GM12873 (cell line): Measurements from ENCODE around the gene MRAP.

Source experiments
- TF ChIP-seq, protein P1 (sequence below): IDR thresholded peaks from 2 replicates; pipeline ENCODE4 v1.5.1; 2012; ENCODE audit warnings: low read depth, mild to moderate bottlenecking, moderate library complexity, low read length, control low read depth; ENCODE audit not compliant: insufficient read depth; ENCODE audit errors: missing control alignments

MRAP gene

GRCh38 chr21:32300117-32300681 is 1.5 kb downstream of the MRAP start:
- TF ChIP-seq, protein P1, sequence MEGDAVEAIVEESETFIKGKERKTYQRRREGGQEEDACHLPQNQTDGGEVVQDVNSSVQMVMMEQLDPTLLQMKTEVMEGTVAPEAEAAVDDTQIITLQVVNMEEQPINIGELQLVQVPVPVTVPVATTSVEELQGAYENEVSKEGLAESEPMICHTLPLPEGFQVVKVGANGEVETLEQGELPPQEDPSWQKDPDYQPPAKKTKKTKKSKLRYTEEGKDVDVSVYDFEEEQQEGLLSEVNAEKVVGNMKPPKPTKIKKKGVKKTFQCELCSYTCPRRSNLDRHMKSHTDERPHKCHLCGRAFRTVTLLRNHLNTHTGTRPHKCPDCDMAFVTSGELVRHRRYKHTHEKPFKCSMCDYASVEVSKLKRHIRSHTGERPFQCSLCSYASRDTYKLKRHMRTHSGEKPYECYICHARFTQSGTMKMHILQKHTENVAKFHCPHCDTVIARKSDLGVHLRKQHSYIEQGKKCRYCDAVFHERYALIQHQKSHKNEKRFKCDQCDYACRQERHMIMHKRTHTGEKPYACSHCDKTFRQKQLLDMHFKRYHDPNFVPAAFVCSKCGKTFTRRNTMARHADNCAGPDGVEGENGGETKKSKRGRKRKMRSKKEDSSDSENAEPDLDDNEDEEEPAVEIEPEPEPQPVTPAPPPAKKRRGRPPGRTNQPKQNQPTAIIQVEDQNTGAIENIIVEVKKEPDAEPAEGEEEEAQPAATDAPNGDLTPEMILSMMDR = no peak

DNA sequence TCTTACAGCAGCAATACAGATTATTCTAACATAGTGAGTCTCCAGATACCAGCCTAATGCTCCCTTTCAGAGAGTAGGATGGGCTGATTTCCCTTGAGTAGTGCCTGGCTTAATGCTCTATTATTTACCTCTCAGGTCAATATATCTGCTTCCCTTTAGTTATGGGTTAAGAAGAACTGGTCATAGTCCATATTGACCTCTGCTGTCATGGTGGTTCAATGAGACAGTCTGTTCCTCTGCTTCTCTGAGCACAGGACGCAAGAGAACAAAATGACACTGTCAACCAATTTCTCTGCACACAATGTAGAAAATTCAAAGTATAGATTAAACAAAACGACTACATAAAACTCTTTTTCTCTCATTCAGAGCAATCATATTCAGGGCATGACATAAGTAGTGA is 2.9 kb downstream of the MRAP start:
- TF ChIP-seq, protein P1 = no peak

DNA sequence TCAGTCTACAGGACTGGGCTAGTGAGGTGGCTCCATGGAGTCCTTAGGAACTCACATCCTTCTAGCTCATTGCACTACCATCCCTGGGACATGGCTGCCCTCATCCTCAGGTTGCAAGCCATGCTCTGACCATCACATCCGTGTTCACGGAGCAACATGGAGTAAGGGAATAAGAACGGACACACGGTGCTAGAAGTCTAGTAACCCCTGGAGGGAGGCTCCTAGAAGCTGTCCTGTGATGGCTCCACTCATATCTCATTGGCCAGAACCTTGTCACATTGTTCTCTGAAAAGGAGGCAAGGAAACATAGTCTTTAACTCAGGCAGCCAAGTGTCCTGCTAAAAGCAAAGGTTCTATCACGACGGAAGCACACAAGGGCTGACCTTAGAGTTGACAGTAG is 3.9 kb downstream of the MRAP start:
- TF ChIP-seq, protein P1 = no peak

GRCh38 chr21:32303385-32303784 is 4.7 kb downstream of the MRAP start:
- TF ChIP-seq, protein P1 = no peak

- TF ChIP-seq, protein P1 = no peak
Measured at GRCh38 chr21:32304998-32305397, 6.3 kb downstream of the MRAP start.

DNA sequence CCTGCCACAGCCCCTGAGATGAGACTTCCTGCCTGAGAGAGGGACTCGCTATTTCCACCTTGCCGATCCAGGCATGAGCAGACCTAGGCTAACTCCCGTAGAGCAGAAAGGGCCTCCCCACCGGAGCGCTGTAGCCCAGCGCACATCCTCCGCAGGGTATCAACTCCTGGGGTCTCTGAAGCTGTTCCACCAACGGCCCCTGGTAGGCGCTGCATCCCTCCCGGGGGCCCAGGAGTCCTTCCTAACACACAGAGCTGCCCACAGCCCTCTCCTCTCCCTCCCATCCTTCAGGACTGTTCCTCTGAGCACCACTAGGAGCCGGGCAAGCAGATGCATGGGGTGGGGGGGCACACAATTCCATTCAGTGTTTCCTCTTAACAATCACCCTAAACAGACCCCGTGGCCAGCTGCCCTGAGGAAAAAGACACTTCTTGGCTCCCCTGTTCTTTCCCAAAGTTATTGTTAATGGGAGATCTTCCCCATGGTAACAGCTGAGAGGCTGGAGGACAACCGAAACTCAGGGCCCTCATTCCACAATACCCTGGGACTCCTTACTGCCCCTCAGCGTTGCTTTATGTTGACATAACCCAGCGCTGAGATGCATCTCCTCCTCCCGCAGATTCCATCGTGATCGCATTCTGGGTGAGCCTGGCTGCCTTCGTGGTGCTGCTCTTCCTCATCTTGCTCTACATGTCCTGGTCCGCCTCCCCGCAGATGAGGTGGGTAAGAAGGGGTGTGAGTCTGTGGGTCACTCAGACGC is 7.5 kb downstream of the MRAP start:
- TF ChIP-seq, protein P1 = peak; percentile 36

DNA sequence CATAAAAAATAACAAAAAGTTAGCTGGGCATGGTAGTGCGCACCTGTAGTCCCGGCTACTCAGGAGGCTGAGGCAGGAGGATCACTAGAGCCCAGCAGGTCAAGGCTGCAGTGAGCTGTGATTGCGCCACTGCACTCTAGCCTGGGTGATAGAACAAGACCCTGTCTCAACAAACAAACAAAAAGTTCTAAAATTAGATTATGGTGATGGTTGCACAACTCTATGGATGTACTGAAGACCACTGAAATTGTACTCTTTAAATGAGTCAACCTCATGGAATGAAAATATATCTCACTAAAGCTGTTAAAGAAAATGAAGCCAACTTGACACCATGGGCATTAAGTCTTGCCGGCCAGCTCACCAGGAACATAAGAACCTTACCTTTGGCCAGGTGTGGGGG is 9.1 kb downstream of the MRAP start:
- TF ChIP-seq, protein P1 = no peak
